ENCODE data around the gene RNF114.
A peak's percentile ranks its signal among the peaks of the same experiment; 100 is the strongest.
"Not testable (repeated sequence)": the region's sequence is repeated elsewhere in the genome, so short reads cannot be mapped to it uniquely, and the experiment has no call there.

The RNF114 gene

DNA sequence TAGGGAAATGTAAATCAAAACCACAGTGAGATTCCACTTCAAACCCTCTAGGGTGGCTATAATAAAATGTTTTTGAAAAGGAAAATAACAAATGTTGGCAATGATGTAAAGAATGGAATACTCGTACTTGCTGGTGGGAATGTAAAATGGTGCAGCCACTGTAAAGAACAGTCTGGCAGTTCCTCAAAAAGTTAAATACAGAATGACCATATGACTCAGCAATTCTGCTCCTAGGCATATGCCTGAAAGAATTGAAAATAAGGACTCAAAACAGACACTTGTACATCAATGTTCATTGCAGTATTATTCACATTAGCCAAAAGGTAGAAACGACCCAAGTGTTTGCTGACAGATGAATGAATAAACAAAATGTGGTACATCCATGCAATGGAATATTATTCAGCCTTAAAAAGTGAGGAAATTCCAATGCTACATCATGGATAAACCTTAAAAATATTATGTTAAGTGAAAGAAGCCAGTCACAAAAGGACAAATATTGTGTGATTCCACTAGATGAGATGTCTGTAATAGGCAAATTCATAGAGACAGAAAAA, 10.2 kb upstream of the RNF114 start:
- no peak for DNase-seq (ENCODE audit: low read depth in 1 of 2, low spot score in 1 of 2)

DNA sequence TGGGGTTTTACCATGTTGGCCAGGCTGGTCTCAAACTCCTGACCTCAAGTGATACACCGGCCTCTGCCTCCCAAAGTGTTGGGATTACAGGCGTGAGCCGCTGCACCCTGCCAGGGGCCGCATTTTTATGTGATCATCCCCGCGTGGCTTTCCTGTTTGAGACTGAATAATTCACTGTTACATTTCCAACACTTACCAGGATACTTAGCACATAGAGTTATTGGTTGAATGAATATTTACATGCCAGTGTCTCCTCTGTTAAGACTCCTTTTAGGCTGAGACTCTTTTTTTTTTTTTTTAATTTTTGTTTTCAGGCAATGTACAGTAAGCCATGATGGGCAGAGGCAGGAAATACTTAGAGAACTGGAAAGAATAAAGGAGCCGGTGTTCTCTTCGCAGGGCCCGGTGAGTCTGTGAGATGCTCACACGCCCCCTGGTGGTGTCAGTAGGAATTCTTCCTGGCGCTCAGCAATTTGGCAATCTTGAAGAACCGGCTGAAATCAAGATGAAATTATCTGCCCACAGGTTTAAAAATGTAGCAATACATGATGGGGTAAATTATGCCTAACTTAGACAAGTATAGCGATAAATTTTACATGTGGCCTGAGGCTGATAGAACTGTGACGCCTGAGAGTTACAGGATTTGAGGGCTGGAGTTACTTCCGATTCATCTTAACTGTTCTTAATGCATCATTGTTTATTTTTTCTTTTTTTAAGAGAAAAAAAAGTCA, 7.6 kb upstream of the RNF114 start:
- DNase-seq (ENCODE audit: low read depth in 1 of 2, low spot score in 1 of 2), result peak; percentile 52 to 63

DNA sequence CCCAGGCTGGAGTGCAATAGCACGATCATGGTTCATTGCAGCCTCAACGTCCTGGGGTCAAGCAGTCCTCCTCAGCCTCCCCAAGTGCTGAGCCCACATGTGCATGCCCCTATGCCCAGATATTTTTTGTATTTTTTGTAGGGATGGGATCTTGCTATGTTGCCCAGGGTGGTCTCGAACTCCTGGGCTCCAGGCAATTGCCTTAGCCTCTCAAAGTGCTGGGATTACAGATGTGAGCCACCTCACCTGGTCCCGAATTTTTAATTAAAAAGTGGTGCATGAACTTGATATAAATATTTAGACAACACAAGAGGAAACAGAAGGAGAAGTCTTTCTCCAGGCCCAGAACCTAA, 7.1 kb upstream of the RNF114 start:
- no peak for DNase-seq (ENCODE audit: low read depth in 1 of 2, low spot score in 1 of 2)

DNA sequence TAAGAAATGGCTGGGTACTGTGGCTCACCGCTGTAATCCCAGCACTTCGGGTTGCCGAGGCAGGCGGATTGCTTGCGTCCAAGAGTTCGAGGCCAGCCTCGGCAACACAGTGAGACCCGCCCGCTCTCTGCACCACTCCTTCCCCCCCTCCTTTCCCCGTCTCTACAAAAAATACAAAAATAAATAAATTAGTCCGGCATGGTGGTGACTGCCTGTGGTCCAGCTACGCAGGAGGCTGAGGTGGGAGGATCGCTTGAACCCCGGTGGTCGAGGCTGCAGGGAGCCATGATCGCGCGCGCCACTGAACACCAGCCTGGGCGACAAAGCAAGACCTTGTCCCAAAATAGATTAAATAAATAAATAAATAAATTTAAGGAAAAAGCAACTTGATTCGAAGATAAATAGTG, 448 bp upstream of the RNF114 start:
- DNase-seq (ENCODE audit: low read depth in 1 of 2, low spot score in 1 of 2), result no peak

DNA sequence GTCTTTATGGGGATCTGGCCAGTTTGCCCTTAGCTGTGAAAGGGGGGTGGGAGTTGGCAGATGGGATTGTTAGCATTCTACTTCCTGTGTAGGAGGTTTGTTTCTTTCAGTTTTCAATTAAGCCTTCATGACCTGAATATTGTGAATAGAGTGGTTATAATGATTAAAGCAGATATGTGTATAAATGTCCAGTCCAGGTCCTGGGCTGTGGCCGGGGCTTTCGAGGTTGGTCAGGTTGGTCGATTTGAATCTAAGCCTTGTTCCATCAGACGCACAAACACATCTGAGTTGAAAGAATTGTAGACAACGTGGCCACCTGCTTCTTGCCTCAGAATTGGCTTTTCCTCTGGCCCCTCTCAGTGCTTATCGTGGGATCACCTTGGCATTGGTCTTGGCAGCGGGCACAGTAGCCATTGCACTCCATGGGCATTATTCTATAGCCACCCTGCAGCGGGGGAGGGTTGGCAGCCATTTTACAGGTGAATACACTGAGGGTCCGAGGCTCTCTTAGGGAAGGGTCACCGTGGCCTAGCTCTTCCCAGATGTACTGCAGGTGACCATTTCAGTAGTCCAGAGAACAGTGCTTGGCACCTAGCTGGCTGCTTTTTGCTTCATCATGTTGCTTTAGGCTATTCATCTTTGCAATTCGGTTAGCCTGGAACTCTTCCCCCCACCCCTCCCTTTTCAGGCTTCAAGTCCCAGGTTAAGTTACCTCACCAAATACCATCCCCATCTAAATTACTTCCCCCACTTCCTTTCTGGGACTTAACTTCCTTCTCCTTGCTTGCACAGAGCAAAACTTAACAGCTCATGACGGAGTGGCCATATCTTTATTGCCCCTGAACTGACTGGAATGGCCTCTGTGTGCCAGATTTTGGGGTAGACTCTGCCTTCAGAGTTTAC, 1.1 kb downstream of the RNF114 start:
- no peak for DNase-seq (ENCODE audit: low read depth in 1 of 2, low spot score in 1 of 2)

DNA sequence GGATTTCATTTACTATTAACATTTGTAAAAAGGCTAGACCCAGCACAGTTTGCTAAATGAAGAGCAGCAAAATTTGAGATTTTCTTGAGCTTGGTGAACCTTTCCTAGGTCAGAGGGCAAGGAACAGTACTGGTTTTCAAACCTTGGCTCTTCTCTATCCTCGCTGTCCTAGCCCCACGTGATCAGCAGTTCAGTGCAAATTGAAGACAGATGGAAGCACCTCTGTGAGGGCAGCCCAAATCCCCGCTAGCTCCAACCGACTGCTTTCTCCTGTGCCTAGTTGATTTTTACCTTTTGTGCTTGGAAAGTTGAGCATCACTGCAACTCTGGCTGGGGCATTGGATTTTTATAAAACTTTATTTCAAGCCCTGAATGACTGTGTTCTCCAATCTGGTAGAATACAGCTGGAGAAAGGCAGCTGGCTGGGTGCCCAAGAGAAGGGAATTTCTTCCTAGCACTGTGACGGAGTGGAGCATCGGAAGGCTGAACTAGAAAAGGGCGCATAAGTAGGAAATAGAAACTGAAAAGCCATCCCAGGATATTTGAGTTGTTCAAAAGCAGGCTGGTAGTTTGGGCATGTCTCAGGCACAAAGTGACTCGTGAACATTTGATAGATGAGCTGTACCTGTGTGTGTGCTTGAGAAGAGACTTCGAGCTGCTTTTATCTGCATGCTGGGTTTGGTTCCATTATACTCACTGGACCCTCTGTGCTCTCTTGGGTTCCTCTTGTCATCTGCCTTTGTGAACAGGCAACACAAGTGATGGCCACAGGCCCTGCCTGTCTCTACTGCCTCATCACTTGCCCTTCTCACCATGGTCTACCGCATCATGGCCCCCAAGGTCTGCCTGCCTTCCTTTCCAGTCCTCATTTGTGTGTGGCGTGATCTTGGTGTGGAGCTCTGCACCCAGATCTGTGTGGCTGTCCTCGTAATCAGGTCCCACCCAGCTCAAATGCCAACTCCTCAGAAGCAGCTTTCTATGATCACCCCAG, 2.3 kb downstream of the RNF114 start:
- DNase-seq (ENCODE audit: low read depth in 1 of 2, low spot score in 1 of 2), result no peak

DNA sequence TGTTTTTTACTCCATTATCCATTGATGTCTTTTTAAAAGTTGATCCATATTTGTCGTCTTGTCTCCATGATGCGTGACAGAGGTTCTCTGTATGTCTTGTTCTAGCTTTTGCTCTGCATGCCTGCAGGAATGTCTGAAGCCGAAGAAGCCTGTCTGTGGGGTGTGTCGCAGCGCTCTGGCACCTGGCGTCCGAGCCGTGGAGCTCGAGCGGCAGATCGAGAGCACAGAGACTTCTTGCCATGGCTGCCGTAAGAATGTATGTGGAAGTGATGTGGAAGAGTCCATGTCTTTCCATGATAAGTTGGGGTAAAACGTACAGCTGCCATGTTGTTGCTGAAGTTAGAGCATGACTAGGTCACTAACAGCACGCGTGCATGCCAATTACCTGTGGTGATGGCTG, 5.3 kb downstream of the RNF114 start:
- no peak for DNase-seq (ENCODE audit: low read depth in 1 of 2, low spot score in 1 of 2)

DNA sequence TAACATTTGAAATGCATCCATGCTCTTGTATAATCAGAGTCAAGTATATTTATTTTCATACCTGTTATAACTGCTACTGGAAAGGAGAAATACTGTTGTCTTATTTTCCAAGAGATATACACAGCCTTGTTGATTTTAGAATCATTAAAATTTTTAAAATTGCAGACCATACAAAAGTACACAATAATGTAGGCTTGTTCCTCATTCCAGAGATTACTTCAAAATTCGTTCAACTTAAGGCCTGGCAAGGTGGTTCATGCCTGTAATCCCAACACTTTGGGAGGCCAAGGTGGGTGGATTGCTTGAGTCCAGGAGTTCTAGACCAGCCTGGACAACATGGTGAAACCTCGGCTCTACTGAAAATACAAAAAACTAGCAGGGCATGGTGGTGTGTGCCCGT, 6.1 kb downstream of the RNF114 start:
- no peak for DNase-seq (ENCODE audit: low read depth in 1 of 2, low spot score in 1 of 2)

DNA sequence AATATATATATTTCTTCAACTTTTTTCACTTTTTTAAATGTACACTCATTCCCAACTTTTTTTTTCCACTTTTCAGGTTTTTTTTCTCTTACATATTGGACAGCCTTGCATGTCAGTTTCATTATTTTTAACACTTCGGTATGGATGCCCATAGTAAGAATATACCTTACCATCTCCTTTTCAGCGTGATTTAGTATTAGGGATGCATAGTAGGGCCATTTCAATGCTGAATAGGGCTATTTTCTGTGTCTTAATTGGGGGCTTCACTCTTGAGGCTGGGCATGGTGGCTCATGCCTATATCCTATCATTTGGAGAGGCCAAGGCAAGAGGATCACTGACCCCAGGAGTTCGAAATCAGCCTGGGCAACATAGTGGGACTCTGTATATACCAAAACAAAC, 6.7 kb downstream of the RNF114 start:
- no peak for DNase-seq (ENCODE audit: low read depth in 1 of 2, low spot score in 1 of 2)

DNA sequence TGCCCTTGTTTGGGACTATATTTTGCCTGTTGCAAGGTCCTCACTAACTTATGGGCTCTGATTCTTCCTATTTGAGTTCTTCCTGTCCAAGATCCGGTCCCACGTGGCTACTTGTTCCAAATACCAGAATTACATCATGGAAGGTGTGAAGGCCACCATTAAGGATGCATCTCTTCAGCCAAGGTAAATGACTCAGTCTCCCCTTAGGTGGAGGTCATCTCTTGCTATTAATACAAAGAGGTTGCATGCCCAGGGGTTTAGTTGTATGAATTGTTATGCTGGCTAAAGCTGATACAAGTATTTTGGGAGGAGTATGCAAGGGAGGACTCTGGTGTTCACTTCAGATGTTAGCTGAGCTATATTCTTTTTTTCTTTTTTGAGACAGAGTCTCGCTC, 9.1 kb downstream of the RNF114 start:
- DNase-seq (ENCODE audit: low read depth in 1 of 2, low spot score in 1 of 2), result no peak

DNA sequence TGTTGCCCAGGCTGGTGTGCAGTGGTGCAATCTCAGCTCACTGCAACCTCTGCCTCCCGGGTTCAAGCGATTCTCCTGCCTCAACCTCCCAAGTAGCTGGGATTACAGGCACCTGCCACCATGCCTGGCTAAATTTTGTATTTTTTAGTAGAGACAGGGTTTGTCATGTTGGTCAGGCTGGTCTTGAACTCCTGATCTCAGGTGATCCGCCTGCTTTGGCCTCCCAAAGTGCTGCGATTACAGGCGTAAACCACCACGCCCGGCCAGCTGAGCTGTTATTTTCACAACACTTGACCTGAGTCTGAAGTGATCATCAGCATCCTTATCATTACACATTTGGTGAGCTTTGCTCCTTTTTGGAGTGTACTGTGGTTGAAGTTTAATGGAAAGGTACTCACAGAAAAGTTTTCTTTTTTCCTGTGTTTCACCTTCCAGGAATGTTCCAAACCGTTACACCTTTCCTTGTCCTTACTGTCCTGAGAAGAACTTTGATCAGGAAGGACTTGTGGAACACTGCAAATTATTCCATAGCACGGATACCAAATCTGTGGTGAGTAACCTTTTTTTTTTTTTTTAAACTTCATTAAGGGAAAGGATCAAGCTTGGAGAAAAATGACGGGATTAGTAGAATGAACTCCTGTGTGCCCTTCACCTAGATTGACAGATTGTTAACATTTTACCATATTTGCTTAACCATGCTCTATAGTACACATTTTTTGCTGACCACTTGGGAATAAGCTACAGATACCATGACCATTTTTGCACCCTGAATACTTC, 9.7 kb downstream of the RNF114 start:
- DNase-seq (ENCODE audit: low read depth in 1 of 2, low spot score in 1 of 2), result no peak

DNA sequence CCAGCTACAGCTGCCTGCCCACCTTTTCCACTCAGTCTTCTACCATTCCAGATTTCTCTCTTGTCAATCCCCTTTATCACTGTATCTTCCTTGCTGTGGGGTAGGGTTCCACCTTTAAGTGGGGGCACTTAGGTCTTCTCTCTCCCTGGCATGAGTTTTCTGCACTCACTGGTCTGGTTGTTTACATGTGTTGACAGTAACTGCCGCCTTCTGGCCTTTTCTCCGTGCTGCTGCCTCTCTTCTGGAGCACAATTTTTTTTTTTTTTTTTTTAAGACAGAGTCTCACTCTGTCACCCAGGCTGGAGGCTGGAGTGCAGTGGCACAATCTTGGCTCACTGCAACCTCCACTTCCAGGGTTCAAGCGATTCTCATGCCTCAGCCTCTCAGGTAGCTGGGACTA, 12.0 kb downstream of the RNF114 start:
- DNase-seq (ENCODE audit: low read depth in 1 of 2, low spot score in 1 of 2), result no peak

DNA sequence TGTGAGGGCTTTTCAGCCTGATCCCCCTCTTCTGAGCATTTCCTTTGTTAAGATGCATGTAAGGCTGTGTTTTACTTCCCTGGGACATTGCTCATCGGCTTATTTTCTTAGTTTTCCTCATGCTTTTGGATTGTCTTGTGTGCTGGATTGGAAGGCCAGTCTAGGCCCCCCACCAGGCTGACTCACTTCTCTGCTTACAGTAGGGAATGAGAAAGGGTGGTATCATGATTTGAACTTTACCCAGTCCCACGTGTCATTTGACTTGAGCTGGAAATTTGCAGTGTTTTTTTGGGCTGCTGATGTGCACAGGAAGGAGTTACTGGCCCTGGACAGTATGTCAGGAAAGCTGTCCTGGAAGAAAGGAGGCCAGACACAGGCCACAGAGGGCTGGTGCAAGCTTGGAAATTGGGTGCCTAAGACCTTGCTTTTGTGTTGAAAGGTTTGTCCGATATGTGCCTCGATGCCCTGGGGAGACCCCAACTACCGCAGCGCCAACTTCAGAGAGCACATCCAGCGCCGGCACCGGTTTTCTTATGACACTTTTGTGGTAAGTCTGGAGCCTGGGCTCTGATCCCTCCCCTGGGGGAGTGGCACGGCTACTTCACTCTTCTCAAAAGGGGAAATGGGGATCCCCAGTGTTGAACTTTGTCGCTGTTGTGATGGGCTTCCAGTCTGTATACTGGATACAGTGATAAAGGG, 12.8 kb downstream of the RNF114 start:
- DNase-seq (ENCODE audit: low read depth in 1 of 2, low spot score in 1 of 2), result no peak

DNA sequence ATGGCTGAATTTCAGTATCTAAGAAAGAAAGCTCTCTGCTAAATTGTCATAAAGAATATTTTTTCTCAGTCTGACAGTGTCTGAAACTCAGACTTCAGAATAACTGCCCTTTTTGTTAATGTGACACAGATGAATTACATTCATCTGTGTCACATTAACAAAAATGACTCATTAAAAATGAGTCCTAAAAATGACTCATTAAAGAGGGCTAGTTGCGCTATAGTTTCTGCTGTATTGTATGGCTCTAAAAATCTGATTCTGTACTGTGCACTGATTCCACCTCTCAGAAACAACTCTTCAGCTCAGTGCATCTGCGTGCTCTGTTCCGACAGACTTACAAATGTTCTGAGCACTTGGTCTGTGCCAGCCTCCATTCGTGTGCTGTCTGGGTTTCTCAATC, 15.0 kb downstream of the RNF114 start:
- DNase-seq (ENCODE audit: low read depth in 1 of 2, low spot score in 1 of 2), result no peak

DNA sequence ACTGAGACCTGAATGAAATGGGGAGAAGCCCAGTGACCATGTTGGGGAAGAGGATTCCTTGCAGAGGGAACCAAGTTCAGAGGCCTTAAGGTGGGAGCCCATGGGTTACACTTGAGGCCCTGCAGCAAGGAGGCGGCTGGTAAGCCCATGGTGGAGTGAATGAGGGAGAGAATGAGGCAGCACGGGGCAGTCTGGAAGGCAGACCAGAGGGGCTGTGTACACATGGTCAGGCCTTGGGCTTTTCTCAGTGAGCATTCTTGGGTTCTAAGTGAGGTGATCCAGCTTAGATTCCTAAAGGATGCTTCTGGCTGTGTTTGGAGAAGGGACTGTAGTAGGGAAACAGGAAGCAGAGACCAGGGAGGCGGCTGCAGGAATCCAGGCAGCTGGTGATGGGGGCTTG, 19.0 kb downstream of the RNF114 start:
- DNase-seq (ENCODE audit: low read depth in 1 of 2, low spot score in 1 of 2), result no peak

DNA sequence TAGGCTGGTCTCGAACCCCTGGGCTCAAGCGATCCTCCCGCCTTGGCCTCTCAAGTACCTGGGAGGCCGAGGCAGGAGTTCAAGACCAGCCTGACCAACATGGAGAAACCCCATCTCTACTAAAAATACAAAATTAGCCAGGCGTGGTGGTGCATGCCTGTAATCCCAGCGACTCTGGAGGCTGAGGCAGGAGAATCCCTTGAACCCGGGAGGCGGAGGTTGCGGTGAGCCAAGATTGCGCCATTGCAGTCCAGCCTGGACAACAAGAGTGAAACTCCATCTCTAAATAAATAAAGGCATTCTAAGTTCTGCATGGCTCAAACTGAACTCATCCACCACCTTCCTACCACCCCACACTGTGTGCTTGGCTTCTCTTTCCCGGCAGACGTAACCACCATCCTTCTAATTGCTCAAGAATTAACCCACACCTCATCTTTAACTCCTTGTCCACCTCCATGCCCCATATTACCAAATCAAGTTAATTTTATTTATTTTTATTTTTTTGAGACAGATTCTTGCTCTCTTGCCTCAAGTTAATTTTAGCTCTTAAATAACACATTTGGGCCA, 19.7 kb downstream of the RNF114 start:
- DNase-seq (ENCODE audit: low read depth in 1 of 2, low spot score in 1 of 2), result not testable (repeated sequence)

DNA sequence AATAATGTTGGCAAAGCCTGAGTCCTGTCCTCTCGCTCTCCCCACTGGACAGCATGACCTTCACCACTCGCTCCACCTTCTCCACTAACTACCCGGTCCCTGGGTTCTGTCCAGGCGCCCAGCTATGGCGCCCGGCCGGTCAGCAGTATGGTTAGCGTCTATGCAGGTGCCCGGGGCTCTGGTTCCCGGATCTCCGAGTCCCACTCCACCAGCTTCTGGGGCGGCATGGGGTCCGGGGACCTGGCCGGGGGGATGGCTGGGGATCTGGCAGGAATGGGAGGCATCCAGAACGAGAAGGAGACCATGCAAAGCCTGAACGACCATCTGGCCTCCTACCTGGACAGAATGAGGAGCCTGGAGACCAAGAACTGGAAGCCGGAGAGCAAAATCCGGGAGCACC, 20.5 kb downstream of the RNF114 start:
- DNase-seq (ENCODE audit: low read depth in 1 of 2, low spot score in 1 of 2), result no peak

DNA sequence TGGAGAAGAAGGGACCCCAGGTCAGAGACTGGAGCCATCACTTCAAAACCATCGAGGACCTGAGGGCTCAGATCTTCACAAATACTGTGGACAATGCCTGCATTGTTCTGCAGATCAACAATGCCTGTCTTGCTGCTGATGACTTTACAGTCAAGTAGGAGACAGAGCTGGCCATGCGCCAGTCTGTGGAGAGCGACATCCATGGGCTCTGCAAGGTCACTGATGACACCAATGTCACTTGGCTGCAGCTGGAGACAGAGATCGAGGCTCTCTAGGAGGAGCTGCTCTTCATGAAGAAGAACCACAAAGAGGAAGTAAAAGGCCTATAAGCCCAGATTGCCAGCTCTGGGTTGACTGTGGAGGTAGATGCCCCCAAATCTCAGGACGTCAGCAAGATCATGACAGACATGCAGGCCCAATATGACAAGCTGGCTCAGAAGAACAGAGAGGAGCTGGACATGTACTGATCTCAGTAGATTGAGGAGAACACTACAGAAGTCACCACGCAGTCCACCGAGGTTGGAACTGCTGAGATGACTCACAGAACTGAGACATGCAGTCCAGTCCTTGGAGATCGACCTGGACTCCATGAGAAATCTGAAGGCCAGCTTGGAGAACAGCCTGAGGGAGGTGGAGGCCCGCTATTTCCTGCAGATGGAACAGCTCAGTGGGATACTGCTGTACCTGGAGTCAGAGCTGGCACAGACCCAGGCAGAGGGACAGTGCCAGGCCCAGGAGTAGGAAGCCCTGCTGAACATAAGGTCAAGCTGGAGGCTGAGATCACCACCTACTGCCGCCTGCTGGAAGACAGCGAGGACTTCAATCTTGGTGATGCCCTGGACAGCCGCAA, 21.1 kb downstream of the RNF114 start:
- not testable (repeated sequence) for DNase-seq (ENCODE audit: low read depth in 1 of 2, low spot score in 1 of 2)

DNA sequence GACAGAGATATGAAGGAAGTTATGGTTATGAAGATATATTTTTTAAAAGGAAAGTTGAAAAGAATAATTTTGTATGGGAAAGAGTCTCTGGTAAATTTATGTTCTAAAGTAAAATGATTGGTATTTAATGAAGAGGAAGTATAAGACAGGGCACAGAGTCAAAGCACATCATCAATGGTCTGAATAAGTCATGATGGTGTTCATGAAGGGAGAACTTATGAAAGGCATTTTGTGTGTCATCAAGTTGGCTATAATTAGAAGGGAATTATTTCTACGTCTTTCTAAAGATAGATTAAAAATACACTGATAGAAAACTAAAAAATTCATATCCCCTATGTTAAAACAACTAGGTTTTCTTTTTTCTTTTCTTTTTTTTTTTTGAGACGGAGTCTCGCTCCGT, 25.2 kb downstream of the RNF114 start:
- no peak for DNase-seq (ENCODE audit: low read depth in 1 of 2, low spot score in 1 of 2)
